HG03139 (cell line): ENCODE results near the gene SLC35F3.

ENCODE experiments used
- ATAC-seq: cut with Tn5 transposase; IDR thresholded peaks from one replicate; pipeline ENCODE4 v1.9.1; 2021; ENCODE audit not compliant: unreplicated experiment

Gene SLC35F3

DNA sequence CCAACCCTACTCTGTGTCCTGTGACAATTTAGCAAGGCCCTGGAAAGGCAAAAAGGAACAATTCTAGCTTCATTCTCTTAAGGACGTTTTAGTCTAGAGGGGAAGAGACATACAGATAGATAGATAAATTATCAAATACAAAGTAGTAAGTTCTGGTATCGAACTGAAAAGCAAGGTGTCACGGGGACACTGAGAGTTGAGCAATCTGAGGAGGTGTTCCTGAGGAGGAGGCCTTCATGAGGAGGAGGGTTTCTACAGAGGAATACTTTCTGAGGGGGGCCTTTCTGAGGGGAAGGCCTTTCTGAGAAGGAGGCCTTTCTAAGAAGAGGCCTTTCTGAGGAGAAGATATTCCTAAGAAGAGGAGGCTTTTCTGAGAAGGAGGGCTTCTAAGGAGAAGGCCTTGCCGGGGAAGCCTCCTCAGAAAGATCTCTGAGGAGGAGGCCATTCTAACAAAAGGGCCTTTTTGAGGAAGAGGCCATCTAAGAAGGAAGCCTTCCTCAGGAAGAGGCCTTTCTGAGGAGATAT is 312.9 kb downstream of the SLC35F3 start:
- no peak for ATAC-seq

GRCh38 chr1:234218078-234218477 is 313.6 kb downstream of the SLC35F3 start:
- no peak for ATAC-seq

DNA sequence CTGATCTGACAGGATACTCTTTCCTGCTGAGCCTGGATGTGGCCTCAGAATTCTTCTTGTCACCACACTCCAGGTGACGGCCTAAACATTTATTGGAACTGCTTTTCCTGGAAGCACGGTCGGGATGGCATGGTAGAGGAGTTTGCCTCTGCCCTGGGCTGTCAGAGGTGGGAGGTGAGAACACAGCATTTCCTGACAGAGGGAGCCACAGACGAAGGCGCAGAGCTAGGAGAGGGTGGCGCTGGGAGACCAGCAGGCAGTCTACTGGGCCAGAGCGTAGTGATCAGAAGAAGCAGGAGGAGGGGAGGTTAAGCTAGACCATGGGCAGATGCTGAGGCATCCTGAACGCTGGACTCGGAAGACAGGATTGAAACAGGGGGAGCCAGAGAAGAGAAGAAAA is 315.2 kb downstream of the SLC35F3 start:
- ATAC-seq: no peak

- ATAC-seq: no peak
Measured at GRCh38 chr1:234221601-234222000, 317.1 kb downstream of the SLC35F3 start.

GRCh38 chr1:234222561-234223280 is 318.2 kb downstream of the SLC35F3 start:
- ATAC-seq: no peak

- no peak for ATAC-seq
Measured at GRCh38 chr1:234226113-234226818, 321.8 kb downstream of the SLC35F3 start.

- no peak for ATAC-seq
Measured at GRCh38 chr1:234226819-234227165, 322.3 kb downstream of the SLC35F3 start.

DNA sequence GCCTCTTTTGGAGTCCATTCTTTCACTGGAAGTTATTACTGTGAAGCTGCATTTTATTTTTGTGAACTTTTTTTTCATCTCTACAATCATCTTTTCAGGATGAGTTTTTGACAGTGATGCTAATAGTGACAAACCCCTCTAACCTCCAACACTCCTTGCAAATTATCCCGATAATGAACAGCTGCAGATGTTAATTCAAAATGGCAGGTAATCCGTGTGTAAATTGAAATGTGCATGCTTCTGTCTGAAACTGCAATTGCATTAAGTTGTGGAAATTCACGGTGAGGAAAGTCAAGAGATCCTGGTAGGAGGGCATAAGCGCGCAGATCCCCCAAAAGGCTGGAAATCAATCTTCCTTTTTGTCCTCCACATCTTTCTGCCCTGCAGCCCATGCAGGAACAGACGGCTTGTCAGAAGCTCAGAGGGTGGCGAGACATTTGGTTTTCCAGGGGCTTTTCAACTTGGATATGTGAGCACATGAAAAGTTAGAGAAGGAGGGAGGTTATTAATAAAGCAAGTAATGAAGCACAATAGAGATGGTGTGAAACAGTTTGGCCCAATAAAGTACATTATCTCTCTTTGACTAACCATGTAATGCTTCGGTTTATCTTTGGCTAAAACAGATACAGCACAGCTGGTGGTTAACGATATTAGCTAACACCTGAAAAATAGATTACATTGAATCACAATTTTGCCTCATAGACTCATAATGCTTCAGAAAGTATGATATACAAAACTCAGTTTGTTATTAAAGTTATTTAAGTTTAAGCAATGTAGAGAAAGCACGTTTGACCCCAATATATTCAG is 325.3 kb downstream of the SLC35F3 start:
- ATAC-seq: no peak

DNA sequence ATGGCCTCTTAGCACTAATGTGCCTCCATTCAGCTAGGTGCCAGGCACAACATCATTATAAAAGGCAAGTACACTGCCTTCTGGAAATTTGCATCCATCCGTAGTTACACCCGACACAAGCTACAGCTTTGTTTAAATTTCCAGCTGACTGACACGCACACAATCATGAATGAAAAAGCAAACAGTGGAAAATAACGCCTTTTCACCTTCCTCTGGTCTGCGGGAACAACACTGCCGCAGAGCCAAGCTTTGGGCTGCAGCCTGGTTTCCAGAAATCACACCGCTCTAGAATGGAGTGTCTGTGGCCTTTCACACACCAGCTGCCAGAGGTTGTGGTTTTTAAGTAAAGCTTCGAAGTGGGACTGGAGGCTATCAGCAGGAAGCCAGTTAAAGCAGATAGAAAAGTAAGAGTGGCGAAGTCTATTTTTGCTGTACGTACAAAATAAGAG is 326.0 kb downstream of the SLC35F3 start:
- ATAC-seq: peak; percentile 72

DNA sequence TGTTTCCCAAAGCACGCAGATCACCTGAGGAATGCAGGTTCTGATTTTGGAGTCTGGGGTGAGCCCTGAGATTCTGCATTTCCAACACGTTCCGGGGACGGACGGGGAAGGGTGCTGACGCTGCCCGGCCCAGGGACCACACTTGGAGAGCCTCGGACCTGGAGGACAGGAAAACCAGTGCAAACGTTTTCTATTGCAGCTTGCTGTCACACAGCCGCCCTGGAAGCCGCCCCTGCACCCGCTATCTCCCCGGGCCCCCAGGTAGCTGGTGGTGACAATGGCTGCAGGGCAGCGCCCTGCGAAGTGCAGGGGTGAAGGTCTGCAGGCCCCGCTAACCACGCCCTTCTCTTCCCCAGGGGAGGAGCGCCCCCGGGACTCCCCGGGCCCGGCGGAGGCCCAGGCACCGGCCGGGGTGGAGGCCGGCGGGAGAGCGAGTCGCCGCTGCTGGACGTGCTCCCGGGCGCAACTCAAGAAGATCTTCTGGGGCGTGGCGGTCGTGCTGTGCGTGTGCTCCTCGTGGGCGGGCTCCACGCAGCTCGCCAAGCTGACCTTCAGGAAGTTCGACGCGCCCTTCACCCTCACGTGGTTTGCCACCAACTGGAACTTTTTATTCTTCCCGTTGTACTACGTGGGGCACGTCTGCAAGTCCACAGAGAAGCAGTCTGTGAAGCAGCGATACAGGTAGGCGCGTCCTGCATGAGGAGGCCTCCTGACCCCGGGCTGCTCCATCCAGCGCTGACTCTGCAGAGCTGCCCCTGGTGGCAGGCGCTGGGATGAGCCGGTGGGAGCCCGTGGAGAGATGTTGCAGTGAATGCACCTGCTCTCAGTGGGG is 326.8 kb downstream of the SLC35F3 start:
- no peak for ATAC-seq

DNA sequence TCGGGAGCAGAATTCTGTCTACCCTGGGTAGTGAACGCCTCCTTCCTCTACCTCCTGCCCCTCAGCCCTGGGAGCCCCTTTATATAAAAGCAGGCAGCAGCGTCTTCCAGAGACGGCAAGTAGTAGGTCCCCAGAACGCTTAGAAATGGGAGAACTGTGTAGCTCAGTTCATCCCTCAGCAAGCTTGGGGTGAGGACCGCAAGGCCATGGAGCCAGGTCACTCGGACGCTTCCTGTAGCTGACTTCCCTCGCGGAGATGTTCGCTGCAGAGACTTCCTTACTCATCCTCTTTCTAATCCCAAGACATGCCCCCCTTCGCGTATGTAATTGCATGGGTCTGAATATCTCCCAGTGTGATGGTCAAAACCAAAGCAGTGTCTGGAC is 327.4 kb downstream of the SLC35F3 start:
- ATAC-seq: no peak

- no peak for ATAC-seq
Measured at GRCh38 chr1:234234199-234234598, 329.7 kb downstream of the SLC35F3 start.

GRCh38 chr1:234235434-234235881 is 331.0 kb downstream of the SLC35F3 start:
- ATAC-seq: no peak

GRCh38 chr1:234237393-234237792 is 332.9 kb downstream of the SLC35F3 start:
- no peak for ATAC-seq

DNA sequence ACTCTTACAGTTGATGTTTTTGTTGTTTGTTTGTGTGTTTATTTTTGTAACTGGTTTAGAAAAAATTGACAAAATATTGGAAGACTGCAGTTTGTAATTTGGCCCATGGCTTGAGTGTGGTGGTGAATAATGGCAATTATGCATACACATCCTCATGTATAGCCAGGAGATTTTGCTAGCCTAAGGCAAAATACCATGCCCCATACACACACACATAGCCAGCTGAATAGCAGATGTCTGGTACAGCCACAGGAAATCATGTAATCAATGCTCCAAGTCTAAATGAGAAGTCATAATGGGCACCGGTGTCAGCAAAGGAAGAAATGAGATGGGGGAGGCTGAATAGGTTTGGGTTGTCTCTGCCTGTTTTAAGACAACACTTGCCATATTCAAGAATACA is 333.6 kb downstream of the SLC35F3 start:
- ATAC-seq: no peak

DNA sequence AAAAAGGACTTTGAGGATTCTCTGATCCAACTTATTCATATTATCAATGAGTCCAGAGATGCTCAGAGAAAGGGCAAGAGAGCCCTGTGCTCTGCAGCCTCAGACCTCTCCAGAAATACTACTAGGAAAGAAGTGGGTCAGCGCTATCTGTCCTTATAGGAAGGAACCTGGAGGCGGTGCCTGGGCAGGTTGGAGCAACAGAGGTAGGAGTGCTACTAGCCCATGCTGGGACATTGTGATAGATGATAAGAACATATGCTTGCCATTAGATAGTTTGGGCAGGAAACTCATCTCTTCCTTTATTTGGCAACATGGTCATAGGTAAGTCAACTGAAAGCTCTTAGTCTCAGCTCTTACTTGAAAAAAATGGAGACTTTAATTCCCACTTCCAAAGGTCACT is 335.0 kb downstream of the SLC35F3 start:
- ATAC-seq: no peak

DNA sequence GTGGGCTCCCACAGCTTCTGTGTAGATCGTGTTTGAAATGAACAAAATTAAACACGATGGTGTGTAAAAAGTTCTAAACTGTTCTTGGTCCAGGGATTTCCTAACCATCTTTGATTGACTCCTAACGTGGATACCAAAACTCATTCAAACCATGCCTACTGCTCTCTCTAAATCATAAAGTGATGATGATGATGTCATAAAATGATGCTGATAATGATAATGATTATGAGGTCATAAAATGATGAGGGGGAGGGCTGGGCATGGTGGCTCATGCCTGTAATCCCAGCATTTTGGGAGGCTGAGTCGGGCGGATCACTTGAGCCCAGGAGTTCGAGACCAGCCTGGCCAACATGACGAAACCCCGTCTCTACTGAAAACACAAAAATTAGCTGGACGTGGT is 335.5 kb downstream of the SLC35F3 start:
- ATAC-seq: no peak

GRCh38 chr1:234240680-234241079 is 336.2 kb downstream of the SLC35F3 start:
- no peak for ATAC-seq

- no peak for ATAC-seq
Measured at GRCh38 chr1:234241941-234242490, 337.5 kb downstream of the SLC35F3 start.

DNA sequence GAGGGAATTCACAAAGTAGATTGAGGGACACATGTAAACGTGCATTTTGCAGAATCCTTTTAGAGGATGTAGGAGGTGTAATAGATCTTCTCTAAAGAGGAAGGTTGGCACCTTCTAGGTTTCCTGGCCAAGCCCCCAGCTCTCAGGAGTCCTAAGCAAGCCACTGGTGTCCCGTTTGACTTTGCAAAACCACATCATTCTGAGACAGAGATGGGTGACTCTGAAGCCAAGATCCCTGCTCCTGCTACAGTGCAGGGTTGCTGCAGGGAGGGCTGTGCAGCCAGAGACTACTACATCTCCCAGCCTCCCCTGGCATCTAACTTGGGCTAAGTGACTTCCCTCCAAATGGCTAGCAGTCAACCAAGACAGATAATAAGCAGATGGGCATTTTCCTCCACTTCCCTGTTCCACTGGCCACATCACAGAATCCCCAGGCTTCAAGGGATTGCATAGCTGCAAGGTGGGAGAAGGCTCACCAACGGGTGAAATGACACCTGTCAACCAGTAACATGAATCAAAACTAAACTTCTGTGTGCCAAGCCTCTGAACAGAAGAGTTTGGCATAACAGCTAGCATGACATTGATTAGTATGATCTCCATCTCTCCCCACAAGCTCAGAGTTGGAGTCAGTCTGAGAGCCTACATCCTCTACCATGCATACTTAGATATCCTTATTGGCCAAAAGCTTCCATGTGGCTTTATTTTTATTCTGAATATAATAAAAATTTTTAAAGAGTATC is 339.2 kb downstream of the SLC35F3 start:
- ATAC-seq: no peak
